Panc1 (cell line): ENCODE data around the gene CCL16.

Experiments
- CTCF ChIP-seq: fragments of 450-650 bp; IDR thresholded peaks from 2 replicates; pipeline ENCODE4 v1.5.1; 2017; ENCODE audit warnings: mild to moderate bottlenecking
- POLR2AphosphoS5 ChIP-seq: IDR thresholded peaks from 2 replicates; pipeline ENCODE4 v1.6.1; 2012; ENCODE audit warnings: mild to moderate bottlenecking, low read depth, low read length, moderate library complexity
- REST ChIP-seq, 2 experiments: IDR thresholded peaks; 2 replicates each; pipeline ENCODE4 v1.6.1; 2011 to 2012; ENCODE audit warnings: low read depth in 2 of 2, control low read depth in 1 of 2, low read length in 1 of 2, mild to moderate bottlenecking in 1 of 2, moderate library complexity in 1 of 2; ENCODE audit not compliant: insufficient read depth in 1 of 2
- SIN3A ChIP-seq: IDR thresholded peaks from 2 replicates; pipeline ENCODE4 v1.6.1; 2012; ENCODE audit warnings: low read depth, mild to moderate bottlenecking, low read length, moderate library complexity, borderline replicate concordance; ENCODE audit not compliant: insufficient read depth

- TF ChIP-seq CTCF (no peak), REST (IDR thresholded peaks at IDR 0.05; ENCODE audit: insufficient read depth in 1 of 2, low read depth in 2 of 2, low read length in 1 of 2) (no peak), POLR2AphosphoS5 (no peak), SIN3A (no peak)
Measured at GRCh38 chr17:36011201-36011600, 29.9 kb upstream of the CCL16 start.
